ENCODE measurements around the gene SIGLEC12.
A peak's percentile ranks its signal among the peaks of the same experiment; 100 is the strongest.
"Not testable (repeated sequence)": the region's sequence is repeated elsewhere in the genome, so short reads cannot be mapped to it uniquely, and the experiment has no call there.

The SIGLEC12 gene

GRCh38 chr19:51521781-51522180 is 20.2 kb upstream of the SIGLEC12 start:
- no peak for DNase-seq

- DNase-seq = no peak
These were observed 19.8 kb upstream of the SIGLEC12 start for GRCh38 chr19:51521357-51521756.

- no peak for DNase-seq
These were observed 19.1 kb upstream of the SIGLEC12 start for GRCh38 chr19:51520728-51521127.

GRCh38 chr19:51514866-51515481 is 13.4 kb upstream of the SIGLEC12 start:
- DNase-seq = peak; percentile 33

- no peak for DNase-seq
These were observed 12.4 kb upstream of the SIGLEC12 start for GRCh38 chr19:51513968-51514367.

- no peak for DNase-seq
These were observed 9.8 kb upstream of the SIGLEC12 start for GRCh38 chr19:51511353-51511752.

- DNase-seq = no peak
These were observed 8.4 kb upstream of the SIGLEC12 start for GRCh38 chr19:51509823-51510660.

- no peak for DNase-seq
These were observed 6.6 kb upstream of the SIGLEC12 start for GRCh38 chr19:51508059-51508733.

GRCh38 chr19:51507640-51508058 is 6.0 kb upstream of the SIGLEC12 start:
- no peak for DNase-seq

- no peak for DNase-seq
These were observed 5.6 kb upstream of the SIGLEC12 start for GRCh38 chr19:51507192-51507591.

- no peak for DNase-seq
These were observed 4.3 kb upstream of the SIGLEC12 start for GRCh38 chr19:51505904-51506303.

- DNase-seq = no peak
These were observed 2.3 kb upstream of the SIGLEC12 start for GRCh38 chr19:51503896-51504295.

GRCh38 chr19:51503286-51503817 is 1.8 kb upstream of the SIGLEC12 start:
- DNase-seq = no peak

- DNase-seq = not testable (repeated sequence)
These were observed 669 bp downstream of the SIGLEC12 start for GRCh38 chr19:51500931-51501330.

- no peak for DNase-seq
These were observed 3.9 kb downstream of the SIGLEC12 start for GRCh38 chr19:51497666-51498065.

- no peak for DNase-seq
These were observed 7.8 kb downstream of the SIGLEC12 start for GRCh38 chr19:51493776-51494175.

- DNase-seq = no peak
These were observed 10.0 kb downstream of the SIGLEC12 start for GRCh38 chr19:51491586-51491985.

GRCh38 chr19:51490676-51491075 is 10.9 kb downstream of the SIGLEC12 start:
- no peak for DNase-seq

- DNase-seq = no peak
These were observed 12.5 kb downstream of the SIGLEC12 start for GRCh38 chr19:51489113-51489512.

- DNase-seq = no peak
These were observed 13.1 kb downstream of the SIGLEC12 start for GRCh38 chr19:51488491-51488890.

- DNase-seq = no peak
These were observed 15.5 kb downstream of the SIGLEC12 start for GRCh38 chr19:51485960-51486660.

- DNase-seq = no peak
These were observed 21.0 kb downstream of the SIGLEC12 start for GRCh38 chr19:51480590-51480989.
